ENCODE data around the gene CALN1. TPM values are rescaled to one million over a fixed set of nuclear protein-coding genes. Genes with fewer than 3 reads are reported as not detected.

Gene CALN1
- total RNA-seq, 2 donors from 2014 or later: 1.1 to 1.2 TPM

DNA sequence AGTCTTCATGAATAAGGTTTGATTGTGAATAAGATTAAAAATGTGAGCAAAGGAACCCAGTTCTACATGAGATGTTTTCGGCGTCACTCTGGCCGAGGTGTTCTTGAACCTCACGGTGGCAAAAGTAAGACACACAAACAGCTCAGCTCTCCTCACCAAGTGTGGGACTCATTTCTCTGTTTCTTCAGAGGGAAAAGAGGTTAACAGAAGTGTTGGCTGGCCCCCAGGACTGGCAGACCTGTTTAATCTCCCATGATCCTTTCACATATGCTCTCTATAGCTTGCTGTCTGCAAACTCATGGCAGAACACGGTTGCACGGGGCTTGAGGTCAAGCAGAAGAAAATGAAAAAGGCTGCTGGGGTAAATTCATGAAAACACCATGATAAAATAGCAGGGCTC is 394.4 kb downstream of the CALN1 start:
- 87% methylated on average over 6 of the region's 6 CpGs for WGBS
- H3K27me3 ChIP-seq (replicated peaks; ENCODE audit: insufficient read depth): no peaks in the 10 kb centered on the region
- DNase-seq (ENCODE audit: low spot score): no peak
- H3K36me3 ChIP-seq: no peaks in the 10 kb centered on the region
- no peaks in the 10 kb centered on the region for H3K9me3 ChIP-seq
- intact Hi-C loops (cut with DNase I): no loop called here
- no peaks in the 10 kb centered on the region for H3K4me1 ChIP-seq (replicated peaks)
- no peak overlapping the region for H3K4me3 ChIP-seq
- TF ChIP-seq POLR2A (IDR thresholded peaks at IDR 0.05) (no peak), POLR2AphosphoS5 (IDR thresholded peaks at IDR 0.05) (no peak)
- TF ChIP-seq, protein P1, sequence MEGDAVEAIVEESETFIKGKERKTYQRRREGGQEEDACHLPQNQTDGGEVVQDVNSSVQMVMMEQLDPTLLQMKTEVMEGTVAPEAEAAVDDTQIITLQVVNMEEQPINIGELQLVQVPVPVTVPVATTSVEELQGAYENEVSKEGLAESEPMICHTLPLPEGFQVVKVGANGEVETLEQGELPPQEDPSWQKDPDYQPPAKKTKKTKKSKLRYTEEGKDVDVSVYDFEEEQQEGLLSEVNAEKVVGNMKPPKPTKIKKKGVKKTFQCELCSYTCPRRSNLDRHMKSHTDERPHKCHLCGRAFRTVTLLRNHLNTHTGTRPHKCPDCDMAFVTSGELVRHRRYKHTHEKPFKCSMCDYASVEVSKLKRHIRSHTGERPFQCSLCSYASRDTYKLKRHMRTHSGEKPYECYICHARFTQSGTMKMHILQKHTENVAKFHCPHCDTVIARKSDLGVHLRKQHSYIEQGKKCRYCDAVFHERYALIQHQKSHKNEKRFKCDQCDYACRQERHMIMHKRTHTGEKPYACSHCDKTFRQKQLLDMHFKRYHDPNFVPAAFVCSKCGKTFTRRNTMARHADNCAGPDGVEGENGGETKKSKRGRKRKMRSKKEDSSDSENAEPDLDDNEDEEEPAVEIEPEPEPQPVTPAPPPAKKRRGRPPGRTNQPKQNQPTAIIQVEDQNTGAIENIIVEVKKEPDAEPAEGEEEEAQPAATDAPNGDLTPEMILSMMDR (IDR thresholded peaks at IDR 0.05): no peak
- H3K27ac ChIP-seq: no peak overlapping the region

DNA sequence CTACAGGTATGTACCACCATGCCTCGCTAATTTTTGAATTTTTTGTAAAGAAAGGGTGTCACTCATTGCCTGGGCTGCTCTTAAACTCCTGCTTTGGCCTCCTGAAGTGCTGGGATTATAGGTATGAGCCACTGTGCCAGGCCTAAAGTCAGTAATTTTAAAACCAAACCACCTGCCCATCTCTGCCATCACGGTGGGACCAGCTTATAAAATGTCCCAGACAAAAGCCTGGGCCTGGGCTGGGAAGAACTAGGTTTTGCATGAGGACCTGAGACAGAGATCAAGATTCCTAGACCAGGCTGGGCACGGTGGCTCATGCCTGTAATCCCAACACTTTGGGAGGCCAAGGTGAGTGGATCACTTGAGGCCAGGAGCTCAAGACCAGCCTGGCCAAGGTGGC is 395.6 kb downstream of the CALN1 start:
- intact Hi-C loops (cut with DNase I): no loop called here
- no peaks in the 10 kb centered on the region for H3K36me3 ChIP-seq
- no peaks in the 10 kb centered on the region for H3K9me3 ChIP-seq
- 95% methylated on average over 3 of the region's 3 CpGs for WGBS
- no peaks in the 10 kb centered on the region for H3K27me3 ChIP-seq (replicated peaks; ENCODE audit: insufficient read depth)
- H3K4me1 ChIP-seq (replicated peaks): no peaks in the 10 kb centered on the region
- TF ChIP-seq POLR2A (IDR thresholded peaks at IDR 0.05) (no peak), POLR2AphosphoS5 (IDR thresholded peaks at IDR 0.05) (no peak)
- TF ChIP-seq, protein P1 (IDR thresholded peaks at IDR 0.05): no peak
- H3K4me3 ChIP-seq: no peak overlapping the region
- H3K27ac ChIP-seq: no peak overlapping the region
- no peak for DNase-seq (ENCODE audit: low spot score)

DNA sequence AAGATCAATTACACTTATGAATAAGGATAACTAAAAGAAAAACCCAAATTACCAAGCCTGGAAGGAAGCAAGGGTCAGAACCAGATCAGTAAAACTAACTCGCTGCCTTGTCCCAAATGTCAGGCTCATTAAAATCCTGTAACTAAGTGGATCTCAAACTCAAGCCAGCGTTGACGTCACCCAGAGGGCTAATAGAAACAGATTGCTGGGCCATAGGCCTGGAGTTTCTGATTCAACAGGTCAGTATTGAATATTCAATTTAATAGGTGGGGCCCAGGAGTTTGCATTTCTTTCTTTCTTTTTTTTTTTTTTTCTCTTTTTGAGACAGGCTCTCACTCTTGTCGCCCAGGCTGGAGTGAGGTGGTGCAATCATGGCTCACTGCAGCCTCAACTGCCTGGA is 397.0 kb downstream of the CALN1 start:
- intact Hi-C loops (cut with DNase I): no loop called here

GRCh38 chr7:72007018-72007417 is 405.1 kb downstream of the CALN1 start:
- Histone ChIP-seq H3K4me3 (no peak overlapping the region), H3K4me1 (replicated peaks) (no peaks in the 10 kb centered on the region), H3K9me3 (no peaks in the 10 kb centered on the region), H3K27me3 (replicated peaks; ENCODE audit: insufficient read depth) (no peaks in the 10 kb centered on the region), H3K27ac (no peak overlapping the region), H3K36me3 (no peaks in the 10 kb centered on the region)
- no peak for DNase-seq (ENCODE audit: low spot score)
- intact Hi-C loops (cut with DNase I): no loop called here
- TF ChIP-seq POLR2A (IDR thresholded peaks at IDR 0.05) (no peak), POLR2AphosphoS5 (IDR thresholded peaks at IDR 0.05) (no peak)
- TF ChIP-seq, protein P1 (IDR thresholded peaks at IDR 0.05): no peak
- WGBS: 95% methylated on average over 10 of the region's 10 CpGs

More for the DNA sequence above, 397.0 kb downstream of the CALN1 start:
- H3K4me1 ChIP-seq (replicated peaks): no peaks in the 10 kb centered on the region
- no peaks in the 10 kb centered on the region for H3K27me3 ChIP-seq (replicated peaks; ENCODE audit: insufficient read depth)
- TF ChIP-seq POLR2A (IDR thresholded peaks at IDR 0.05) (no peak), POLR2AphosphoS5 (IDR thresholded peaks at IDR 0.05) (no peak)
- TF ChIP-seq, protein P1 (IDR thresholded peaks at IDR 0.05): no peak
- H3K4me3 ChIP-seq: no peak overlapping the region
- no peak for DNase-seq (ENCODE audit: low spot score)
- 95% methylated on average over 4 of the region's 4 CpGs for WGBS
- H3K27ac ChIP-seq: no peak overlapping the region
- H3K9me3 ChIP-seq: no peaks in the 10 kb centered on the region
- H3K36me3 ChIP-seq: no peaks in the 10 kb centered on the region

GRCh38 chr7:72003236-72003635 is 408.9 kb downstream of the CALN1 start:
- DNase-seq (ENCODE audit: low spot score): no peak
- Histone ChIP-seq H3K27me3 (replicated peaks; ENCODE audit: insufficient read depth) (no peaks in the 10 kb centered on the region), H3K36me3 (no peaks in the 10 kb centered on the region), H3K4me3 (no peak overlapping the region), H3K4me1 (replicated peaks) (no peaks in the 10 kb centered on the region), H3K27ac (no peak overlapping the region), H3K9me3 (no peaks in the 10 kb centered on the region)
- no peak for TF ChIP-seq POLR2A (IDR thresholded peaks at IDR 0.05)
- TF ChIP-seq, protein P1 (IDR thresholded peaks at IDR 0.05): no peak
- TF ChIP-seq POLR2AphosphoS5 (IDR thresholded peaks at IDR 0.05): no peak
- intact Hi-C loops (cut with DNase I): no loop called here
- WGBS: 90% methylated on average over 6 of the region's 6 CpGs

All from prostate gland (tissue), 2 donors.